GM21381 (cell line): ENCODE data around the gene SHB.

ENCODE experiments used
- ATAC-seq: cut with Tn5 transposase; IDR thresholded peaks from one replicate; pipeline ENCODE4 v1.9.1; 2021; ENCODE audit warnings: mild to moderate bottlenecking, moderate library complexity; ENCODE audit not compliant: unreplicated experiment

SHB gene

GRCh38 chr9:38088006-38088925 lies 19.2 kb upstream of the SHB start:
- ATAC-seq, result peak; percentile 43

GRCh38 chr9:38086496-38086895 lies 17.5 kb upstream of the SHB start:
- no peak for ATAC-seq

DNA sequence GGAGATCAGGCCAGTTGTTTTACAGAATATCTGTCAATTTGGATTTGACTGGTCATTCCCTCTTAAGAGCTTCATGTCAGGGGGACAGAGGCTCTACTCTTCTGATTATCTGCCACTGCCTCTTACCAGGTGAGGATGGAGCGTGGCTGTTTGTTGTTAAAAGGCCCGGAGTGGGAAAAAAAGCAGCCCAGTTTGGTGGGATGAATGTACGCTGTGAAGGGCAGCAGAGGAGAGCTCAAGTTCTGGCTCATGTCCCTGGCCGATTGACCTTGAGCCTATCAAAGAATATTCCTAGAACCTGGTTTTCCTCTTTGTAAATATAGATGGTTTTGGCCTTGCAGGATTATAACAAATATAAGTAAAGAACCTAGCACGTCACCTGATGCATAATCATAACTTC lies 16.3 kb upstream of the SHB start:
- no peak for ATAC-seq

DNA sequence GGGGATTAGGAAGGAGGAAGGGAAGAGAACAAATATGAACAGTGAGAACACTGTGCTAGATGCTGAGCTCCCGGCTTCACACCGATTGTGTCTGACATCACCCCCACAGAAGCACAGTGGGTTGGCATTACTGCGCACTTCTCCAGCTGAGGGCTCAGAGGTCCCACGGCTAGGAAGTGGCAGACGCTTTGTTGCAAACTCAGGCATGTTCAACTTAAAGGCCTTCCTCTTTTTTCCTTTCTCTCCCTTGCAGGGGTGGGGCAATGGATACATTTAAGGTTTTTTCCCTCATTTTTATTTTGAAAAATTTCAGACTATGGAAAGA lies 15.5 kb upstream of the SHB start:
- ATAC-seq, result no peak

DNA sequence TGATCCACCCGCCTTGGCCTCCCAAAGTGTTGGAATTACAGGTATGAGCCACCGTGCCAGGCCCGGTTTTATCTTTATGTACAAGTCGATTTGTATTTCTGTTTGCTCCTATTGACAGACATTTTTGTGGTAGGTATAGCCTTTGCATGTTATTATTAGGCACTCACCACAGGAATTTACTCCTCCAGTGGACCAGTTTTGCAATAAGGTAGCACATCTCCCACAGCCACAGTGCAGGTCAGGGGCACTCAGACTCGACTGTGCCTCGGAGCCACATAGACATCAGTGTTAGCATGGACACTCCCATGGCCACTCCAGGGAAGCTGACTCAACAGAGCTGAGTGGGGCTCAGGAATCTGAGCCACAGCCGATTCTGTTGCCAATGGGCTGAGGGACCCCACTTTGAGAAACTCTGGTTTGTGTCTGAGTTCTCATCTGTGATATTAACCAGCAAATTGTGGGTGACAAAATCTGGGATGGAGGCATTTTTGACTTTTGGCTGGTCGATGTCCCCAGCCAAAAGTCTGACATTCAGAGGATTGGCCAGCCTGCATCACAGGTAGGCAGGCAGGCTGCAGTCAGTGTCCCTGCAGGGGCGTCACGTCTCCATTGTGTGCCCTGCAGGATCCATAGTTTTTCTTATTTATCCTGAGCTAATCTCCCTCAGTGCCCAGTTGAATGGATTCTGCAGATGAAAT lies 15.0 kb upstream of the SHB start:
- ATAC-seq, result no peak

- no peak for ATAC-seq
Observed at GRCh38 chr9:38082446-38083287, 13.6 kb upstream of the SHB start.

- no peak for ATAC-seq
Observed at GRCh38 chr9:38081356-38082108, 12.5 kb upstream of the SHB start.

- ATAC-seq, result no peak
Observed at GRCh38 chr9:38079461-38080031, 10.5 kb upstream of the SHB start.

- no peak for ATAC-seq
Observed at GRCh38 chr9:38075272-38075671, 6.2 kb upstream of the SHB start.

DNA sequence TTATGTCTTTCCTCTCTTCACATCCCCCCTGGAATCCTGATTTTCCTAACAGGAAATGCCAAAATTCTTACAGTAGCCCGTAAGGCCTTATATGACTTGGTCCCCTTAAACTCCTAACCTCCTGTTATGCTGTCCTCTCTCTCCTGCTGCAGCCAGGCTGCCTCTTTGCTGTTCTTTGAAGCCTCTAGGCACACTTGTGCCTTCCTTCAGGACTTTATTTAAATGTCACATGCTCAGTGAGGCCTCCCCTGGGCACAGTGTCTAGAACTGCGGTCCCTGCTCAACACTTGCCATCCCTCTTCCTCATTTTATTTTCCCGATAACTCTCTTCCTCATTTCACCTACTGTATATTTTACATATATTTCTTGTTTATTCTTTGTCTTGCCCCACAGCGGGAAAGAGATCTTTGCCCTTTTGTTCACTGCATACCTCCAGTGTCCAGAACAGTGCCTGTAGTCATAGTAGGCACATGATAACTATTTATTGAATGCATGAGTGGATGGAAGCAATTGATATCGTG lies 5.5 kb upstream of the SHB start:
- ATAC-seq, result no peak

DNA sequence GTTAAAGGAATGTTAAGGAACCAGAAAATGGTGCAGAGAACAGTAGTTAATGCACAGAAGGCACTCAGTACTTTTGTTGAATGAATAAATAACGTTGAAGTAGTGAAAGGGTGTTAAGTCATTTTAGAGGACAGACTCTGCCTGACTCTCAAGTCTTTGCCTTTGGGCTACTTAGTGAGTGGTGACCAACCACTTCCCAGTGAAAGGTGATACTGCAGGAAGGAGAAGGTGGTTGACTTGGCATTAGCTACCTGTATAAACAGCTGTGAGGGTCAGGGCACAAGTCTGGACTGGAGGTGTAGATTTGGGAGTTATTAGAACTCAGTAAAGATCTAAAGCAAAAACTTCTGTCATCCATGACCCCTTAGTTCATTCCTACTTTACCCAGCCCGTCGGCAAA lies 4.9 kb upstream of the SHB start:
- ATAC-seq, result no peak

GRCh38 chr9:38071470-38072134 lies 2.6 kb upstream of the SHB start:
- ATAC-seq, result no peak

- no peak for ATAC-seq
Observed at GRCh38 chr9:38067859-38068681, 957 bp downstream of the SHB start.

- no peak for ATAC-seq
Observed at GRCh38 chr9:38066914-38067858, 1.8 kb downstream of the SHB start.

DNA sequence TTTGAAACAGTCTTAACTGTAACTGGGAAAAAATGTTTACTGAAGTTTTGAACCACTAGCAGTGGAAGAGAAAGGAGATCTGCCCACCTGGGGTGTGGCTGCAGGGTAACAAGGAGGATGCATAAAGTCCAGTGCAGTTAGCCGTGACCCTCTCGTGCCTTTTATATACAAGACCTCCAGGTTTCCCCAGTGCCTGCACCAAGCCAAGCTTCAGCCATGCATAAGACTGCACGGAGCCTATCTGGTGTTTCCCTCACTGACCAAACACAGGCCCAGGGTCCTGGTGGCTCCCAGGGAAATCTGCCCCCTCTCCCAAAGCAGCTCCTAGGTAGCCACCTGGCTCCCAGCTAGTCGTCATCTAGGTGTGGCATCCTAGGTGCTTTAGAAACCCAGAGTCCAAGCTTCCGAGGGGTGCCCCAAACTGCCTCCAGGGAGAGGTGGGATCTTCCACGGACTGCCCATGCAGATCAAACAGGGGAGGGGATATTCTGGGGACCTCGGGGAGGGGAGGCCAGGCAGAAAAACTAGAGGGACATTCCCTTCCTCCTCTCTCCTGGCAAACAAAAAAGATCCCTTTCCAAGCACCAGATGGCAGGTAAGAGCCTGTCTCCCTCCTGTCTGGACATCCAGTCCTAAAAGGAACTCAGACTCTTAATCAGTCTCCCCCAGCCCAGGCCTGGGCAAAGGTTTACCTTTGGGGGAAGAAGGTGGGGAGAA lies 2.7 kb downstream of the SHB start:
- ATAC-seq, result no peak

- peak; percentile 31 for ATAC-seq
Observed at GRCh38 chr9:38065369-38066075, 3.5 kb downstream of the SHB start.
